Stimulated activated naive CD8-positive, alpha-beta T cell treated with anti-CD3 and anti-CD28 coated beads, Interleukin-15, Interleukin-2, amounts not matched to agents 100 U/mL and 50 U/mL, for 24 hours (primary cell): ENCODE measurements around the gene SMARCC2.

Experiments used
- ATAC-seq: fragments of 150-1000 bp; cut with Tn5 transposase; one replicate; pipeline ENCODE4 v1.10.0; 2021
- DNase-seq: peaks from one replicate; pipeline ENCODE4 v3.0.0; 2021

Gene SMARCC2

GRCh38 chr12:56189099-56189917 is at the start of gene SMARCC2:
SMARCC2 (minus strand) TSS chr12:56189483; CDS start chr12:56189461, 22 bp downstream.
- DNase-seq (peak; percentile 92), ATAC-seq (peak; percentile 90)

GRCh38 chr12:56237552-56237951 is 48.3 kb upstream of the SMARCC2 start:
- ATAC-seq, result no peak
- DNase-seq, result no peak

DNA sequence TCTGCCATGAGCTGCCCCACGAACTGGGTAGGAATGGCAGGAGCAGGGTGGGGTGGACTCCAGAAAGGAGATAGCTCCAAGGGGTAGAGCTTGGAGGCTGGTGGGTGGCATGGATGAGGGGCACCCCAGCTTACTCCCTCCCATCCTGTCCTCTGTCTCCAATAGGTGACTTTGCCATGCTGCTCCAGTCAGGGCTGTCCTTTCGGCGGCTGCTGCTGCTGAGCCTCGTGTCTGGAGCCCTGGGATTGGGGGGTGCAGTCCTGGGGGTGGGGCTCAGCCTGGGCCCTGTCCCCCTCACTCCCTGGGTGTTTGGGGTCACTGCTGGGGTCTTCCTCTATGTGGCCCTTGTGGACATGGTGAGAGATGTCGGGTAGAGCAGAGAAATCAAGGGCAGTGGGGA is 47.7 kb upstream of the SMARCC2 start:
- DNase-seq (no peak), ATAC-seq (no peak)

DNA sequence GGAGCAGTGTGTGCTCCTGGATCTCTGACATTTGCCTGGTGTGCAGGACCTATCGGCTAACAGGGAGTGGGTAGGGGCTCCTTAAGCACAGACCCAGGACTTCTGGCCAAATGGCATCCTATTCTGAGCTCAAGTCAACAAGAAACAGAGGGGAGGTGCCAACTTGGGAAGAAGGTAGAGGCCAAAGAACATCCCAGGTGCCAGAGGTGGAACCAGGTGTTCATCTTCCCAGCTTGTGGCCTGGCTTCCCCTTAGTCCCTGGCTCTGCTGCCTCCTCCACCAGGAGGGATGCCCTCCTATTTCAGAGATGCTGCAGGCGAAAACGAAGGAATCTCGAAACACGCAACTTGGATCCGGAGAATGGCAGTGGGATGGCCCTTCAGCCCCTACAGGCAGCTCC is 46.8 kb upstream of the SMARCC2 start:
- DNase-seq (no peak), ATAC-seq (no peak)

DNA sequence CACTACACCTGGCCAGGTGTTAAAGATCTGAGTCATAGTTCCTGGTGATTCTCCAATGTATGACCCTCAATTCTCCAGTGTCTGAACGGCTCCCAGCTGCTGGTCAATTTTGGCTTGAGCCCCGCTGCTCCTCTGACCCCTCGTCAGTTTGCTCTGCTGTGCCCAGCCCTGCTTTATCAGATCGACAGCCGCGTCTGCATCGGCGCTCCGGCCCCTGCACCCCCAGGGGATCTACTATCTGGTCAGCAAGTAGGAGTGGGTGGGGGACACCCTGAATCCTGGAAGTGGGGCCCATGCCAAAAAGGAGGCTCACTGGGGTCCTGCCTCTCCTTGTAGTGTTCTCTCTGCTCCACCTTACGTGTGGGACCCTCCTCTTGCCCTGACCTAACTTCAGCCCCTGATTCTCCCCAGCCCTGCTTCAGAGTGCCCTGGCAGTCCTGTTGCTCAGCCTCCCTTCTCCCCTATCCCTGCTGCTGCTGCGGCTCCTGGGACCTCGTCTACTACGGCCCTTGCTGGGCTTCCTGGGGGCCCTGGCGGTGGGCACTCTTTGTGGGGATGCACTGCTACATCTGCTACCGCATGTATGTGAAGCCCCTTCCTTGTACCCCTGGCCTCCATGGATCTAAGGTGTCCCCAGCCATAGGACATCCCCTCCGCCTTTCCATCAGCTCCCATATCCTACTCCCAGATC is 45.6 kb upstream of the SMARCC2 start:
- DNase-seq (no peak), ATAC-seq (no peak)

DNA sequence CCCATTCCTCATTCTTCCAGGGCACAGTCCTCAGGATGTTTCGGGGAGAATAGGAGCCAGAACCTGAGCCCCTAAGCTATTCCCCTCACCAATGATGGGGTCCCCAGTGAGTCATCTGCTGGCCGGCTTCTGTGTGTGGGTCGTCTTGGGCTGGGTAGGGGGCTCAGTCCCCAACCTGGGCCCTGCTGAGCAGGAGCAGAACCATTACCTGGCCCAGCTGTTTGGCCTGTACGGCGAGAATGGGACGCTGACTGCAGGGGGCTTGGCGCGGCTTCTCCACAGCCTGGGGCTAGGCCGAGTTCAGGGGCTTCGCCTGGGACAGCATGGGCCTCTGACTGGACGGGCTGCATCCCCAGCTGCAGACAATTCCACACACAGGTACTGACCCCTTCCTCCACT is 41.9 kb upstream of the SMARCC2 start:
- ATAC-seq, result no peak
- DNase-seq, result no peak

DNA sequence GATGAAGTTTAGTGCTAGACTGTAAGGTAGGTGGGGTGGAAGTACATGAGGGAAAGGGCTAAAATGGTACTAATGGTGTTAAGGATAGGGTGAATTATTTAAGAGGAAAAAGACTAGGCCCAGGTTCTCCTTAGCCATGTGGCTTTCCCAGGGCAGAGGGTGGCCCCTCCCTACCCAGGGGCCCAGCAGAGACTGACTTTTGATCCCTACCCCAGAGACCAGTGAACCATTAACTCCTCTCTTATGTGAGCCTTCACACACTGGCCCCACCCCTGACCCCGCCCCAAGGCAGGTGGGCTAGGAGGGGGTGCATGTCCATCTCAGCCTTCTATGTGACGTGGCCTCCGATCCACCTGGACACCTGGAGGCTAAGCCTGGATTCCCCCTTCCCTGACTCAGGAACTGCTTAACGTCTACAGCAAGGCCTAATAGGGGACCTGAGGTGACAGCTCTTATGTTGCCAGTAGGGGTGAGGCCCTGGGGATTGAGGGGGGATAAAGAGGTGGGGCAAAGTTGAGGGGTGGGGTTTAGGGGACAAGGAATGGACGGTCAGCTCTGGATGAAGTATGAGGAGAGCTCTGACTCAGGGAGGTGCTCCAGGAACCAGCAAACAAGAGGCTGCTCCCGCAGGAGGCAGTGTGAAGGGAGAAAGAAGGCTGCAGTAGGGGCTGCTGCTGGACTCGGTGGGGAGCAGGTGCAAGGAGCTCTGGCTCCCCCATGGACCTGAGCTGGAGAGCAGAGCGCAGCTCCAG is 41.3 kb upstream of the SMARCC2 start:
- no peak for DNase-seq
- ATAC-seq, result no peak

GRCh38 chr12:56229916-56230431 is 40.7 kb upstream of the SMARCC2 start, which contains the start of gene SLC39A5:
SLC39A5 (plus strand) TSS chr12:56230051; CDS start chr12:56231275, 1,224 bp downstream.
- ATAC-seq (no peak), DNase-seq (no peak)

GRCh38 chr12:56229082-56229481 is 39.8 kb upstream of the SMARCC2 start:
- no peak for ATAC-seq
- no peak for DNase-seq

GRCh38 chr12:56224954-56225353 is 35.7 kb upstream of the SMARCC2 start:
- ATAC-seq, result no peak
- DNase-seq, result peak; percentile 12

DNA sequence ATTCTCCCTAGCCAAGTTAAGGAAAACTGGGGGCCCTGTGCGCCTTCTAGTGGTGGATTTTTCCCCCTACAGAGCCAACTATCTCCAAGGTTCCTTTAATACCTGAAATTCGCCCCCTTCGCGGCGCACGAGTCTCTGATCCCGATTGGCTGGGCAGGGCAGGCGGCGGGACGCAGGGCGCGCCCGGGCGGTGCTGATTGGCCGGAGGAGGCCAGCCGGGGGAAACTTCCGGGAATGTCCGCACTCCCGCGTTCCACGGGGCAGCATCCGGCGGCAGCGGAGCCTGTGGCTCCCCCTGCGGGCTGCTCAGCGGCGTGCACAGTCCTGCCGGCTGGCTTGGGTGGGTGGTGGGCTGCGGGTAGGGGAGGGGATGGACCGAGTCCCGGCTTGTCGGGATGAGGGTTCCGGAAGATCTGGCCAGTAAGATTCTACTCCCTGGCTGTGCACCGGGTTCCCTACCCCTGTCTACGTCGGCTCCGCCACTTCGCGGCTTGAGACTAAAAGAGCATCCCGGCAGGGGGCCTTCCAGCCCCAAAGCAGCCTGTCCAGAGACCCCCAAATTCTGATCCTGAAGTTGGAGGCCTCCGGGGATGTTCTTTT is 34.9 kb upstream of the SMARCC2 start, which contains the start of gene NABP2:
Gene NABP2, plus strand, starts transcription at position 241 of the 600 bp plus-strand sequence. CDS start 515 bp downstream, outside the sequence.
- DNase-seq (peak; percentile 97), ATAC-seq (peak; percentile 91)

- no peak for ATAC-seq
These were observed 34.4 kb upstream of the SMARCC2 start for GRCh38 chr12:56223571-56224101.

DNA sequence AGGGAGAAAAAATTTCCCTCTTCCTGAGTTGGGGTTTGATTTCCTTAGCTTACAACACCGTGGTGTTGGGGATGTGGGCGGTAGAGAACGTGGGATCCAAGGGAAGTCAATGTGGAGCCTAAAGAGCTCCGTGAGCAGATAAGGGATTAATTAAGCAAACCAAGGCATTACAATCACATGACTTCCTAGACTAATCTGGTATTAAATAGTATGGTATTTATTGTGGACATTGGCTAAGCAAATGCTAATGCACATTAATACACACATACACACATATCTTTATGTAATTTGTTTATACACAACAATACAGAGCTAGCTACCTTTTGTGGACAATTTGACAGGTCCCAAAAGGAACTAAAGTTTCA is 33.2 kb upstream of the SMARCC2 start:
- DNase-seq, result no peak
- no peak for ATAC-seq

More at GRCh38 chr12:56223571-56224101, 34.4 kb upstream of the SMARCC2 start:
- no peak for DNase-seq

GRCh38 chr12:56221757-56222530 is 32.7 kb upstream of the SMARCC2 start, which contains the start of gene RNF41:
RNF41 (minus strand) TSS chr12:56221922; CDS start chr12:56214047, 7,875 bp downstream.
- ATAC-seq (peak; percentile 88), DNase-seq (peak; percentile 95)

DNA sequence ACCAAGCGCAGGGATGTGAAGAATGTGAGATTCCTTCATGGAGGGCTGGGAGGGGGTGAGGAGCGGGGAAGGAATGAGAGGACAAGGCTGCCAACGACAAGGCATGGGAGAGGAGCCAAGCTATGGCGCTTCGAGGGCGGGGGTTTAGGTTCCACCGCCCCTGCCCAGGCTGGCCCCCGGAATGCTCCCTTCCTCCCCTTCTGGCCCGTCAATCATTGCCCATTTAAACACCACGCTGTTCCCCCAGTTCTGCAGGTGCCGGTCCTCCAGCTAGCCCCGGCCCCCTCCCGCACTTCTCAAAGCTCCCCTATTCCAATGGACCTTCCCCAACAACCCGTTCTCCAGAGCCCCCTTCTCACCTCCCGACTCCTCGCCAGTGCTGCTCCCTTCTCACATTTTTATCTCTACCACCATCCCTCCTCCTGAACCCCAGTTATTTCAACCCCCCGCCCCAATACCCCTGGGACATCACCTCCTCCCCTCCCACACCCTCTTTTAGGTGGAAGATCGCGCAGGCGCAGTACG is 32.0 kb upstream of the SMARCC2 start:
- peak; percentile 4 for ATAC-seq
- DNase-seq, result peak; percentile 19

DNA sequence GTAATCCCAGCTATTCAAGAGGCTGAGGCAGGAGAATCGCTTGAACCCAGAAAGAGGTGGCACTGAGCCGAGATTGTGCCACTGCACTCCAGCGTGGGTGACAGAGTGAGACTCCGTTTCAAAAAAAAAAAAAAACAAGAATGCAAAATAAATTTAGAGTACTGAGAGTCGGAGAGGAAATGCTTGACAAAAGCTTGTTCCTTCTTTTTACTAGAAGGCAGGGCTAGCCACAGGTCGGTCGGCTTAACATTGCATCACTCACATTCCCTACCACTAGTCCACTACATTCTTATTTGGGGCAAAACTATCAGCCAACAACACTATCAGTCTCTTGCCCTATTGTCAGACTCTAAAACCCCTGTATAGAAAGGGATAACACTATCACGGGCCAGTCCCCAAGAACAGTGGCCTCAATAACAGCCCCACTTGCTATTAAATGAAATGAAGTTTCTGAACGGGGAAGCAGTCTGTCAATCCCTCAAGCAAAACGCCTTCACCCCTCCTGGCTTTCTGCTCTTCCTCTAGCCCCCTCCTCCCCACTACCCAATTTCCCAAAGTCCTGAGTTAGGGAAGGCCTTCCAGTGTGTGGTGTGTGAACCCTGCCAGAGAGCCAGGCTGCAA is 31.4 kb upstream of the SMARCC2 start:
- ATAC-seq (no peak), DNase-seq (no peak)

- no peak for ATAC-seq
- DNase-seq, result no peak
These were observed 30.6 kb upstream of the SMARCC2 start for GRCh38 chr12:56219840-56220239.

- DNase-seq (no peak), ATAC-seq (no peak)
These were observed 27.2 kb upstream of the SMARCC2 start for GRCh38 chr12:56216461-56216860.

- DNase-seq (no peak), ATAC-seq (no peak)
These were observed 24.6 kb upstream of the SMARCC2 start for GRCh38 chr12:56213878-56214277.

GRCh38 chr12:56212361-56212760 is 23.1 kb upstream of the SMARCC2 start:
- no peak for DNase-seq
- peak; percentile 81 for ATAC-seq
